SK-N-MC (cell line): Measurements from ENCODE around the gene IVL.

ENCODE experiments used
- EZH2 ChIP-seq: fragments of 200-600 bp; sonication (generic); IDR thresholded peaks from one replicate; pipeline ENCODE4 v1.6.1; 2017; ENCODE audit warnings: antibody characterized with exemption
- POLR2AphosphoS5 ChIP-seq: IDR thresholded peaks from 2 replicates; pipeline ENCODE4 v1.6.1; 2012; ENCODE audit warnings: mild to moderate bottlenecking, low read depth, low read length, borderline replicate concordance

DNA sequence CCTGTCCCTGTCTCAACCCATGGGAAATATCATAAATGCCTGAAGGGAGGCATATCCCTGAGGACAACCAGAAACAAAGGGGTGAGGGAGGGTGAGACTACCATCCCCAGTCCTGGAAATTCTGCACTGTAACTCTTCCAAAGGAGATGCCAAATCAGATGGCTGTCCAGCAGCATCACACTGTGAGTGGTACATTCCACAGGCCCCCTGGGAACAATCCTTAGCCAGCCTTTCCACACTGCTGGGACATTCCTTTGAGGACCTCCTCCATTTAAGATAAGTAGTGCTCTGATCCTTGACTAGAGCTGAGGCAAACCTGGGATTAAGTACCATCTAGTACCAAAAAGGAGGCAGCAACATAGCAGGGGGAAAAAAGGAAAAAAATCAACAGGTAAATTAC lies 10.7 kb downstream of the IVL start:
- no peak for TF ChIP-seq POLR2AphosphoS5
- no peak for TF ChIP-seq EZH2
